ENCODE results near the gene KCNH6. TPM values are rescaled to one million over a fixed set of nuclear protein-coding genes. Genes with fewer than 3 reads are reported as not detected.

Gene KCNH6
- total RNA-seq, 1 experiment from 2014 or later, result 1.6 TPM

GRCh38 chr17:63519116-63519881, 3.9 kb upstream of the KCNH6 start:
- H3K4me2 ChIP-seq (ENCODE audit: insufficient read depth, insufficient read length, low read length), result no peak overlapping the region
- H3K23ac ChIP-seq (ENCODE audit: insufficient read length, low read depth, low read length), result no peak overlapping the region
- H3K56ac ChIP-seq (ENCODE audit: insufficient read length, low read depth, low read length), result no peak overlapping the region
- Mint-ChIP-seq H3K4me1 (peaks cover 30 to 32% of the 10 kb centered on the region in 2 experiments), H3K9me3 (no peaks in the 10 kb centered on the region), H3K36me3 (ENCODE audit: insufficient read depth in 1 of 3, low read depth in 3 of 3) (no peaks in the 10 kb centered on the region), H3K27me3 (ENCODE audit: low read depth) (peaks cover 12% of the 10 kb centered on the region), H3K4me3 (no peak overlapping the region), H3K27ac (no peak overlapping the region)
- H4K91ac ChIP-seq (ENCODE audit: insufficient read length, low read depth, low read length), result no peak overlapping the region
- no peak overlapping the region for H2BK5ac ChIP-seq (ENCODE audit: insufficient read length, low read length)
- H3K18ac ChIP-seq (ENCODE audit: insufficient read length, low read depth, low read length), result no peak overlapping the region
- no peak overlapping the region for H2BK20ac ChIP-seq (ENCODE audit: low read depth, low read length, poor library complexity, severe bottlenecking)
- H3K9me3 ChIP-seq (ENCODE audit: control insufficient read depth, low read depth, low read length), result no peaks in the 10 kb centered on the region
- 0 out of 2 replicates have a peak, but pooled peaks cover 6% of the 10 kb centered on the region for H3K4me1 ChIP-seq (ENCODE audit: insufficient read depth, low read length)
- peaks cover 6% of the 10 kb centered on the region for H3K23me2 ChIP-seq (ENCODE audit: insufficient read length, low read depth, low read length, poor library complexity, severe bottlenecking)
- H3T11ph ChIP-seq (ENCODE audit: low read length), result no peak overlapping the region
- H3K4ac ChIP-seq (ENCODE audit: low read depth, low read length), result no peak overlapping the region
- no peaks in the 10 kb centered on the region for H3K79me2 ChIP-seq (ENCODE audit: insufficient read depth, low read length)
- H2BK12ac ChIP-seq (ENCODE audit: insufficient read length, low read depth, low read length), result no peak overlapping the region
- no peak overlapping the region for H4K8ac ChIP-seq (replicated peaks; ENCODE audit: insufficient read length, low read depth, low read length)
- H4K5ac ChIP-seq (ENCODE audit: insufficient read length, low read depth, low read length), result no peak overlapping the region
- H3K14ac ChIP-seq (ENCODE audit: insufficient read depth, low read length), result no peak overlapping the region
- H2AK5ac ChIP-seq (ENCODE audit: insufficient read length, low read length), result no peak overlapping the region
- no peaks in the 10 kb centered on the region for H4K20me1 ChIP-seq (ENCODE audit: control insufficient read depth, insufficient read depth, insufficient read length)
- DNase-seq, result no peak
- H3K79me1 ChIP-seq (ENCODE audit: insufficient read depth, low read depth, low read length, poor library complexity, severe bottlenecking), result no peaks in the 10 kb centered on the region
- H3K9ac ChIP-seq (ENCODE audit: extremely low read depth, insufficient read length, low read length), result no peak overlapping the region
- no CpG with 5 or more reads among the region's 1 CpG for WGBS (ENCODE audit: extremely low coverage, insufficient read length, low lambda C conversion rate)
- no peak overlapping the region for H3K27ac ChIP-seq (ENCODE audit: insufficient read length, low read depth, low read length)
- no peak overlapping the region for H2AFZ ChIP-seq (ENCODE audit: low read length)
- H2BK15ac ChIP-seq (ENCODE audit: low read depth, low read length), result no peak overlapping the region
- H3K27me3 ChIP-seq (ENCODE audit: insufficient read depth, low read length), result no peaks in the 10 kb centered on the region
- no peak for TF ChIP-seq CTCF (conservative IDR thresholded peaks at IDR 0.05)
- H2BK120ac ChIP-seq (ENCODE audit: low read depth, low read length, poor library complexity, severe bottlenecking), result no peak overlapping the region

Data from H9 (cell line).